ENCODE measurements around the gene LGR6.
A peak's percentile ranks its signal among the peaks of the same experiment; 100 is the strongest.

Gene LGR6

GRCh38 chr1:202167708-202168415, 25.7 kb upstream of the LGR6 start:
- H3K9me2 ChIP-seq (replicated peaks; ENCODE audit: low read depth, low read length): no peaks in the 10 kb centered on the region
- H3K9ac ChIP-seq (ENCODE audit: low read depth, low read length, poor library complexity, severe bottlenecking): no peak overlapping the region
- H3K4me1 ChIP-seq (ENCODE audit: insufficient read depth, low read length, poor library complexity, severe bottlenecking): peaks cover 41% of the 10 kb centered on the region
- H4K20me1 ChIP-seq (ENCODE audit: insufficient read depth, low read length, poor library complexity, severe bottlenecking): no peaks in the 10 kb centered on the region
- H3K79me2 ChIP-seq (ENCODE audit: insufficient read depth, low read length): peaks cover 30% of the 10 kb centered on the region
- no peak overlapping the region for H3K4me3 ChIP-seq (ENCODE audit: low read length, poor library complexity, severe bottlenecking)
- H3K36me3 ChIP-seq (ENCODE audit: insufficient read depth, low read length): no peaks in the 10 kb centered on the region
- H3K9me3 ChIP-seq (ENCODE audit: insufficient read depth, low read depth, low read length): no peaks in the 10 kb centered on the region
- TF ChIP-seq CTCF (conservative IDR thresholded peaks at IDR 0.05; ENCODE audit: low read length): no peak
- TF ChIP-seq EZH2phosphoT487 (IDR thresholded peaks at IDR 0.05; ENCODE audit: borderline replicate concordance): no peak
- H3K4me2 ChIP-seq (ENCODE audit: low read depth, low read length, poor library complexity, severe bottlenecking): no peak overlapping the region
- H3K27me3 ChIP-seq (ENCODE audit: insufficient read depth, low read length, poor library complexity, severe bottlenecking): no peaks in the 10 kb centered on the region
- H2AFZ ChIP-seq (ENCODE audit: low read length): no peak overlapping the region
- H3F3A ChIP-seq (ENCODE audit: low read depth): no peaks in the 10 kb centered on the region

- Histone ChIP-seq H3F3A (ENCODE audit: low read depth) (no peaks in the 10 kb centered on the region), H3K4me1 (ENCODE audit: insufficient read depth, low read length, poor library complexity, severe bottlenecking) (peaks cover 31% of the 10 kb centered on the region)
Measured at GRCh38 chr1:202168861-202169260, 24.7 kb upstream of the LGR6 start.

GRCh38 chr1:202170726-202171125, 22.9 kb upstream of the LGR6 start:
- H3K4me1 ChIP-seq (ENCODE audit: insufficient read depth, low read length, poor library complexity, severe bottlenecking): peaks cover 13% of the 10 kb centered on the region
- H4K20me1 ChIP-seq (ENCODE audit: insufficient read depth, low read length, poor library complexity, severe bottlenecking): no peaks in the 10 kb centered on the region
- H3K79me2 ChIP-seq (ENCODE audit: insufficient read depth, low read length): peaks cover 10% of the 10 kb centered on the region
- no peak overlapping the region for H3K4me3 ChIP-seq (ENCODE audit: low read length, poor library complexity, severe bottlenecking)
- no peaks in the 10 kb centered on the region for H3F3A ChIP-seq (ENCODE audit: low read depth)
- H3K9me2 ChIP-seq (replicated peaks; ENCODE audit: low read depth, low read length): no peaks in the 10 kb centered on the region
- H3K4me2 ChIP-seq (ENCODE audit: low read depth, low read length, poor library complexity, severe bottlenecking): no peak overlapping the region
- H3K36me3 ChIP-seq (ENCODE audit: insufficient read depth, low read length): no peaks in the 10 kb centered on the region
- H3K9me3 ChIP-seq (ENCODE audit: insufficient read depth, low read depth, low read length): no peaks in the 10 kb centered on the region
- no peaks in the 10 kb centered on the region for H3K27me3 ChIP-seq (ENCODE audit: insufficient read depth, low read length, poor library complexity, severe bottlenecking)
- TF ChIP-seq EZH2phosphoT487 (IDR thresholded peaks at IDR 0.05; ENCODE audit: borderline replicate concordance) (no peak), CTCF (conservative IDR thresholded peaks at IDR 0.05; ENCODE audit: low read length) (peak; percentile 57)
- no peak overlapping the region for H2AFZ ChIP-seq (ENCODE audit: low read length)
- H3K9ac ChIP-seq (ENCODE audit: low read depth, low read length, poor library complexity, severe bottlenecking): no peak overlapping the region

More at GRCh38 chr1:202168861-202169260, 24.7 kb upstream of the LGR6 start:
- Histone ChIP-seq H3K27me3 (ENCODE audit: insufficient read depth, low read length, poor library complexity, severe bottlenecking) (no peaks in the 10 kb centered on the region), H3K9ac (ENCODE audit: low read depth, low read length, poor library complexity, severe bottlenecking) (no peak overlapping the region), H3K79me2 (ENCODE audit: insufficient read depth, low read length) (peaks cover 25% of the 10 kb centered on the region), H3K4me2 (ENCODE audit: low read depth, low read length, poor library complexity, severe bottlenecking) (no peak overlapping the region), H3K4me3 (ENCODE audit: low read length, poor library complexity, severe bottlenecking) (no peak overlapping the region), H2AFZ (ENCODE audit: low read length) (no peak overlapping the region), H4K20me1 (ENCODE audit: insufficient read depth, low read length, poor library complexity, severe bottlenecking) (no peaks in the 10 kb centered on the region), H3K9me3 (ENCODE audit: insufficient read depth, low read depth, low read length) (no peaks in the 10 kb centered on the region), H3K36me3 (ENCODE audit: insufficient read depth, low read length) (no peaks in the 10 kb centered on the region), H3K9me2 (replicated peaks; ENCODE audit: low read depth, low read length) (no peaks in the 10 kb centered on the region)
- TF ChIP-seq CTCF (conservative IDR thresholded peaks at IDR 0.05; ENCODE audit: low read length): no peak
- no peak for TF ChIP-seq EZH2phosphoT487 (IDR thresholded peaks at IDR 0.05; ENCODE audit: borderline replicate concordance)

Measured in Loucy (cell line).